ENCODE data around the gene OBP2A. TPM values are rescaled to one million over a fixed set of nuclear protein-coding genes. Genes with fewer than 3 reads are reported as not detected.

OBP2A gene
- polyA plus RNA-seq, 3 donors = not detected

DNA sequence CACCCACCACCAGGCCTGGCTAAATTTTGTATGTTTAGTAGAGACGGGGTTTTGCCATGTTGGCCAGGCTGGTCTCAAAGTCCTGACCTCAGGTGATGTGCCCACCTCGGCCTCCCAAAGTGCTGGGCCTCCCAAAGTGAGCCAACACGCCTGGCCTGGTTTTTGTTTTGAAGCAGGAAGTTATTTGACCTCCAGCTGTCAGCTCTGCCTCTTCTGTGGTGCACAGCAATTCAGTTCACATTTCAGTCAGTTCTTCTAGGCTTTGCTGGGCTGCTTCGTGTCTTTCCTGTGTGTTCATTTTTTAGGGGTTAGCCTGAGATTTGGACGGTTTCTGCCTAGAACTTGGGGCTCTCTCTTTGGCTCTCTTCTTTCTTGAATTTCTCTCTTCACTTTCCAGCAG, 15.8 kb upstream of the OBP2A start:
- Histone ChIP-seq H3K9me3 (replicated peaks in 1 of 2; ENCODE audit: control insufficient read depth in 1 of 2, insufficient read depth in 1 of 2, low read length in 2 of 2) (no peaks in the 10 kb centered on the region), H4K20me1 (ENCODE audit: insufficient read depth, low read length) (no peaks in the 10 kb centered on the region), H3K4me3 (replicated peaks in 1 of 3; ENCODE audit: low read depth in 2 of 3, low read length in 3 of 3) (no peak overlapping the region), H3K27ac (ENCODE audit: low read depth in 1 of 2, low read length in 2 of 2) (no peak overlapping the region), H2AFZ (ENCODE audit: insufficient read depth, low read depth, low read length, poor library complexity, severe bottlenecking) (no peak overlapping the region), H3K9ac (ENCODE audit: insufficient read depth, low read length, poor library complexity, severe bottlenecking) (no peak overlapping the region), H3K36me3 (replicated peaks in 1 of 2; ENCODE audit: control insufficient read depth in 1 of 2, insufficient read depth in 2 of 2, low read length in 2 of 2) (no peaks in the 10 kb centered on the region), H3K4me1 (ENCODE audit: control insufficient read depth in 1 of 2, insufficient read depth in 2 of 2, low read length in 2 of 2) (no peaks in the 10 kb centered on the region), H3K27me3 (ENCODE audit: control insufficient read depth in 2 of 2, insufficient read depth in 2 of 2, low read length in 2 of 2) (peaks cover 0 to 3% of the 10 kb centered on the region in 2 donors), H3K79me2 (ENCODE audit: insufficient read depth, low read length) (no peaks in the 10 kb centered on the region), H3K4me2 (replicated peaks; ENCODE audit: extremely low read depth, low read length, poor library complexity, severe bottlenecking) (no peak overlapping the region)
- H3K4me3 Mint-ChIP-seq = no peak overlapping the region
- no peak overlapping the region for H3K27ac Mint-ChIP-seq
- 74% methylated on average over 3 of the region's 5 CpGs for WGBS (ENCODE audit: insufficient coverage)
- no peak for TF ChIP-seq CTCF (IDR thresholded peaks at IDR 0.05)
- intact Hi-C loops (cut with micrococcal nuclease) = no loop called here
- H3K4me1 Mint-ChIP-seq = no peaks in the 10 kb centered on the region
- H3K27me3 Mint-ChIP-seq (ENCODE audit: low read depth in 3 of 3) = peaks cover 3 to 21% (median 11%) of the 10 kb centered on the region in 3 donors
- H3K9me3 Mint-ChIP-seq = peaks cover 0 to 8% (median 2%) of the 10 kb centered on the region in 7 donors
- DNase-seq = no peak
- H3K36me3 Mint-ChIP-seq = no peaks in the 10 kb centered on the region

- Mint-ChIP-seq H3K27me3 (ENCODE audit: low read depth in 3 of 3) (peaks cover 3 to 21% (median 8%) of the 10 kb centered on the region in 3 donors), H3K27ac (no peak overlapping the region), H3K4me3 (no peak overlapping the region), H3K4me1 (no peaks in the 10 kb centered on the region), H3K36me3 (no peaks in the 10 kb centered on the region), H3K9me3 (peaks cover 0 to 8% (median 2%) of the 10 kb centered on the region in 7 donors)
- 91% methylated on average over 10 of the region's 10 CpGs for WGBS (ENCODE audit: insufficient coverage)
- Histone ChIP-seq H3K9me3 (replicated peaks in 1 of 2; ENCODE audit: control insufficient read depth in 1 of 2, insufficient read depth in 1 of 2, low read length in 2 of 2) (no peaks in the 10 kb centered on the region), H3K4me1 (ENCODE audit: control insufficient read depth in 1 of 2, insufficient read depth in 2 of 2, low read length in 2 of 2) (no peaks in the 10 kb centered on the region), H3K36me3 (replicated peaks in 1 of 2; ENCODE audit: control insufficient read depth in 1 of 2, insufficient read depth in 2 of 2, low read length in 2 of 2) (no peaks in the 10 kb centered on the region), H3K27ac (ENCODE audit: low read depth in 1 of 2, low read length in 2 of 2) (no peak overlapping the region), H3K27me3 (ENCODE audit: control insufficient read depth in 2 of 2, insufficient read depth in 2 of 2, low read length in 2 of 2) (peaks cover 0 to 3% of the 10 kb centered on the region in 2 donors), H2AFZ (ENCODE audit: insufficient read depth, low read depth, low read length, poor library complexity, severe bottlenecking) (no peak overlapping the region), H4K20me1 (ENCODE audit: insufficient read depth, low read length) (no peaks in the 10 kb centered on the region), H3K79me2 (ENCODE audit: insufficient read depth, low read length) (no peaks in the 10 kb centered on the region), H3K4me2 (replicated peaks; ENCODE audit: extremely low read depth, low read length, poor library complexity, severe bottlenecking) (no peak overlapping the region), H3K9ac (ENCODE audit: insufficient read depth, low read length, poor library complexity, severe bottlenecking) (no peak overlapping the region), H3K4me3 (replicated peaks in 1 of 3; ENCODE audit: low read depth in 2 of 3, low read length in 3 of 3) (no peak overlapping the region)
- intact Hi-C loops (cut with micrococcal nuclease) = no loop called here
- TF ChIP-seq CTCF (IDR thresholded peaks at IDR 0.05) = no peak
- DNase-seq = no peak
Observed at GRCh38 chr9:135531096-135531495, 14.8 kb upstream of the OBP2A start.
